GM19328 (cell line): ENCODE data around the gene DIAPH3.

Experiments
- ATAC-seq: cut with Tn5 transposase; IDR thresholded peaks from one replicate; pipeline ENCODE4 v1.9.1; 2021; ENCODE audit warnings: mild to moderate bottlenecking, moderate library complexity; ENCODE audit not compliant: unreplicated experiment

Gene DIAPH3

DNA sequence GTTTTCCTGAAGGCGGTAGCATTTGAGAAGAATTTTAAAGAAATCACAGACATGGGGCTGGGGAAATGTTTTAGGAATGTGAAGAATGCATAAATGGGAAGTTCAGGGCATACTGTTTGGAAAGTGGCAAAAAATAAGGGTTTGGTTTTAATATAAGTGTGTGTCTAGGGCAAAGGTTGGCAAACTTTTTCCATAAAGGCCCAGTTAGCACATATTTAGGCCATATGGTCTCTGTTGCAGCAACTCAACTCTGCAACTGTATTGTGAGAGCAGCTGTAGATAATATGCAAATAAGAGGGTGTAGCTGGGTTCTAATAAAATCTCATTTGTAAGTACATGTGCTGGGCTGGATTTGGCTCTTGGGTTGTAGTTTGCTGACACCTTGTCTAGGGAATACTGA, 521.9 kb downstream of the DIAPH3 start:
- no peak for ATAC-seq

DNA sequence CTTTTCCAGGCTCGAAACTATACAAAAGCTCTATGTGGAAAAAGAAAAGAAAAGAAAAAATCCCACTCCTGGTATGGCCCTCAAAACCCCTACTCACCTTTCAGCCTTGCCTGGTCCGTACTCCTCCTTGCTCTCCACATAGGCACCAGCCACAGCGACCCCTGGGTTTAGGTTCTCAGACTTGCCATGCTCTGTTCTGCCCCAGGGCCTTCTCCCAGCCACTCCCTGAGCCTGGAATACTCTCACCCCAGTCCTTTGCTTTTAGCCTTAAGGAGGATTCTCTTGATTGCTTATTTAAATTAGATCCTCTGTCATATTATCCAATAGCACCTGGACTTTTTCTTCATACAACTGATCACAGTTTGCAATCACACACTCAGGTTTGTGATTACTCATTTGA, 522.5 kb downstream of the DIAPH3 start:
- ATAC-seq, result no peak

DNA sequence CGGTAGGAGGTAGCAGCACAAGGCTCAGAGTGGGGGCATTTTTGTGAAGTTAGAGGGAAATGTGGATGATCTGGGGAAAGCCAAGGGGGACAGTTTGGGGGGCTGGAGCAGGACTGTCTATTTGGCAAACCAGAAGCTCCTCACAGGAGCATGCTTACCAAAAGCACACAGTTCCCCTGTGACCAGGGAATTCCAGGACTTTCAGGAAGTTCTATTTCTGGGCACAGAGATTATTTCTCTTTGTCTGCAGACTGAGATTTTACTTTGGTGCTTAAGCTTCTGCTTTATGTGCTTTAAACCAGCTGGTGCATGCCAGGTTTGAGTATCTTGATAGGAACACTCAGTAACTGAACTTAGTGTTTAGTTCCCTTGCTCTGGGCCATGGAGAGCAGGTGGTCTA, 525.3 kb downstream of the DIAPH3 start:
- no peak for ATAC-seq

DNA sequence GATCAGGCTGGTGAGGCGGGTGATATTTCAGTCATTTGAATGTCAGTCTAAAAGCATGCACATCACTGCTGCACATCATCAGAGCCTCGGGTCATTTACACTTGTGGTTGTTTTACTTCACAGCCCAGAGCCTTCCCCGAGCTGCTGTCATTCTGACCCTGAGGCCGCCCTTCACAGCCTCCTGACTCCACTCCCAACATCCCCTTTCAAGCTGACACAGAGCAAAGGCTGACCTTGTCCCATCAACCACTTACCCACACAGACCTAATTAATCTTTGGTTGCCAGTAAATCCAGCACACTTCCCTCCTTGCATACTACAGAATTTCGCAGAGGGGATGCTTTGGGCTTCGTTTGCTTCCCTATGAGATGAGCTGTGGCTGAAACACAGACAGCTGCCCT, 528.1 kb downstream of the DIAPH3 start:
- no peak for ATAC-seq

DNA sequence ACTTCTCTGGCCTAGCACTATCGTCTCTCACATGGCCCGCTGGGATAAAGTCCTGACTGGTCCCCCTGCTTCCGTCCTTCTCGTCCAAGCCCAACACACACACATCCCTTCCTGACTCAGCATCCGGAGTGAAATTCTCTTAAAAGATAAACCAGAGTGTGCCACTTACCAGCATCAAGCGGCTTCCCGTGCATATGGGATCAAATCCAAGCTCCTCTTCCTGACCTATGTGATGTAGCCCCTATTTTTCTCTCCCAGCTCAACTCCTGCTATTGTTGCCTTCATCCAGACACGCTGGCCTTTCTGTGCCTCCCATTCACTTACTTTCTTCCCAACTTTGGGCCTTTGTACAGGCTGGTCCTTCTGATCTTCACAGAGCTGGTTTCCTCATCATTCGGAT, 530.4 kb downstream of the DIAPH3 start:
- no peak for ATAC-seq

DNA sequence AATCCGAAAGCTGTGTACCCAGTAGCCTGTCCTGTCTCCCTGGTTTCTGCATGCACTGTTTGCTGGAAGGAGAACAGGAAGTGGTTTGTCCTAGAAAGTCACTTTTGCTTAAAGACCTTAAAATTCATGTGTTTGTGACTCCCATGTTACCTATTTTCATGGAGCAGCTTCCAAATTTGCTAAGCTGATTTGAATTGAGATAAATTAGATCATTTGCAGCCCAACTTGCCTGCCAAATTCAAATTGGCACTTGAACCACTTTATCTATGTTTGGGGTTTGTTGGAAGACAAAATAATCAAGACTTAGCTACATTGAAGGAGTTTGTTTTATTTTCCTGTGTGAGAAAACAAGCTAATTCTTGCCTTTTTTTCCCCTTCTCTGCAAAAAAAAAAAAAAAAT, 532.5 kb downstream of the DIAPH3 start:
- ATAC-seq, result no peak

DNA sequence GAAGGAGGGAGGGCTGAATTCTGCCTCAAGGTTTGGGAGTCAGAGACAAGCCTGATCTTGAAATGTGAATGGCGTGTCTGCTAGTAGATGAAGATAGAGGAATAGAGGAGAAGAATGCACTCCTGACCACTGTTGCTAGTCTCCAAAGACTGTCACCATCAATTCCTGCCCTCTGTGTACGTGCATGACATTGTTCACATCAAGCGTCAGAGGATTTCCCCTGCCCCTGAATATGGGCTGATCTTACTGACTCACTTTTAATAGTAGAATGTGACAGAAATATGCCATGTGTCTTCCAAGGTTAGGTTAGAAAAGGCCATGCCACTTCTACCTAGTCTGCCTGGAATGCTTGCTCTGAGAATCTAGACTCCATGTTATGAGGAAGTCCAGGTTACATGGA, 538.6 kb downstream of the DIAPH3 start:
- no peak for ATAC-seq

DNA sequence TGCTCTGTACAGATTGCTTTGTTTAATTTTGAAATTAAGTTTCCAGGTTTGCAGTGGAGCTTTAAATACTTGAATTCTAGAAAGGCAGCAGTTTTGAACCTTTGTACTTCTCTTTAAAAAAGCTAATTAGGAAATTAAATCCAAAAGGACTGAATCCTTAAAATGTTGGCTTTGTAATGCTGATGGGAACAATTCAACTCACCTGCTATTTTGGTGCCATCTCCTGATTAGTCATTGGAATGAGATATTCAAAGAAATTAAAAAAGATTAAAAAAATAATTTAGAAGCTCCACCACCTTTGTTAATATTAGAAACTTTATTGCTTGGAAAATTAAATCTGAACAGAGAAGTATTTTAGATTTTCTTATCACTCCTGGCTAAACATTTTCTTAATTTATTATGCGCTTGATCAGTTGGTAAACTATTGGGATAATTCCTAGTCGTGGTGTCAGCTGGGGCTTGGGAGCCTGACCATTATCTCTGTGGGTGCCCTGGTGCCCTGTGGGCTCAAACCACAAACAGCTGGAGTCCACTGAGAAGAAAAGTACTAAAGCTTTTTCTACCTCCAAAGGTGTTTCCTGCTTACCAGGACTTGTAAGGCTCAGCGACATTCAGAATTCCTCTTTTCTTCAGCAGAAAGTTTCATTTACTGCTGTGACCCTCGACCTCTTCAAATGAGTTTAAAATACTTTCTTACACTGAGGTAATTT, 540.4 kb downstream of the DIAPH3 start:
- no peak for ATAC-seq

DNA sequence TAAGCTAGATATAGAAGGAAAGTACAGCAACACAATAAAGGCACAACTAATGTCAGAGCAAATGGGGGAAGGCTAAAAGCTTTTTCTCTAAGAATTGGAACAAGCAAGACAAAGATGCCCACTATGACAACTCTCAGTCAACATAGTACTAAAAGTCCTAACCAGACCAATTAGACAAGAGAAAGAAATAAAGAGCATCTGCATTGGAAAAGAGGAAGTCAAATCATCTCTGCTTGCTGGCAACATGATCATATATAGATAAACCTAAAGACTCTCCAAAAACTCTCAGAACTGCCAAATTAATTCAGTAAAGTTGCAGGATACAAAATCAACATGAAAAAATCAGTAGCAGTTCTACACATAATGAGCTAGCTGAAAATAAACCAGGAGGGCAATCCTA, 542.0 kb downstream of the DIAPH3 start:
- ATAC-seq, result no peak
